AG09319 (cell line): ENCODE data around the gene MTX2.

ENCODE experiments used
- DNase-seq: peaks from one replicate; pipeline ENCODE4 v3.0.0-alpha.2; 2010; ENCODE audit warnings: low read depth; ENCODE audit errors: extremely low read depth
- TF ChIP-seq, protein P1 (sequence below): IDR thresholded peaks from 2 replicates; pipeline ENCODE4 v1.5.1; 2011; ENCODE audit warnings: low read depth, mild to moderate bottlenecking, inconsistent platforms, low read length, moderate library complexity

The MTX2 gene

DNA sequence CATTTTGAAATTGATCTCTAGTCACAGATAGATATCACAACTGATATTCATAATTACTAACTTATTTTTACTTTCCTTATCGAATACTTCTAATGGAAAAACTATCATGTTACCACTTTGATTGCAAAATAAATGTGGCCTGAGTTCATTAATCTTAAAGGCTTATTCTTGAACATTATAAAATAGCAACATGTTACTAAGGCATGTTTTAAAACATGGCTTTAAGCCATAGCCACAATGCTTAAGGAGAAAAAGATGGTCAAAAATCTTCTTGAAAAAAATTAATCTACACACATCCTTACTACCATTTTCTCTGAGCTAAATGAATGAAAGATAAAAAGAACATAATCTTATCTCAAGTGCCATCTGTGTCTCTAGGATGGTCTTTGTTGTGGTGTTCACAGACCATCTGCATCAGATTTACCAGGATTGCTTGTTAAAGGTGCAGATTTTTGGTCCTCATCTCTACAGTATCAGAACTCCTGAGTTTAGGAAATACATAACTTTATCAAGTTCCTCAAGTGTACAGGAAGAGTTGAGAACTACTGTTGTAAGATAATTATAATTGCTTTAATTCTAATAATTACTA, 15.3 kb downstream of the MTX2 start:
- TF ChIP-seq, protein P1, sequence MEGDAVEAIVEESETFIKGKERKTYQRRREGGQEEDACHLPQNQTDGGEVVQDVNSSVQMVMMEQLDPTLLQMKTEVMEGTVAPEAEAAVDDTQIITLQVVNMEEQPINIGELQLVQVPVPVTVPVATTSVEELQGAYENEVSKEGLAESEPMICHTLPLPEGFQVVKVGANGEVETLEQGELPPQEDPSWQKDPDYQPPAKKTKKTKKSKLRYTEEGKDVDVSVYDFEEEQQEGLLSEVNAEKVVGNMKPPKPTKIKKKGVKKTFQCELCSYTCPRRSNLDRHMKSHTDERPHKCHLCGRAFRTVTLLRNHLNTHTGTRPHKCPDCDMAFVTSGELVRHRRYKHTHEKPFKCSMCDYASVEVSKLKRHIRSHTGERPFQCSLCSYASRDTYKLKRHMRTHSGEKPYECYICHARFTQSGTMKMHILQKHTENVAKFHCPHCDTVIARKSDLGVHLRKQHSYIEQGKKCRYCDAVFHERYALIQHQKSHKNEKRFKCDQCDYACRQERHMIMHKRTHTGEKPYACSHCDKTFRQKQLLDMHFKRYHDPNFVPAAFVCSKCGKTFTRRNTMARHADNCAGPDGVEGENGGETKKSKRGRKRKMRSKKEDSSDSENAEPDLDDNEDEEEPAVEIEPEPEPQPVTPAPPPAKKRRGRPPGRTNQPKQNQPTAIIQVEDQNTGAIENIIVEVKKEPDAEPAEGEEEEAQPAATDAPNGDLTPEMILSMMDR, result no peak
- DNase-seq, result no peak

DNA sequence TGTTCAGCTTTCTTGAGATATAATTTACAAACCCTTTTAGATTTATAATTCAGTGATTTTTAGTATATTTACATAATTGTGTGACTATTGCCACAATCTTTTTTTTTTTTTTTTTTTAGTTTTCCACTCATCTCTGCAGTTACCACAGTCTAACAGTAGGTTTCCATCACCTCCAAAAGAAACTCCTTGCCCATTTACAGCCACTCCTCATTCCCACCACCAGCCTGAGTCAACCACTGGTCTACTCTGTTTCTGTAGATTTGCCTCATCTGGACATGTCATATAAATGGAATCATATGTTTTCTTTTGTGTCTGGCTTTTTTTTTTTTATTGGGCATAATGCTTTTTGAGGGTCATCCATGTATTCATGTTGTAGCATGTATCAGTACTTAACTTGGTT, 16.1 kb downstream of the MTX2 start:
- DNase-seq, result no peak
- TF ChIP-seq, protein P1, result no peak

DNA sequence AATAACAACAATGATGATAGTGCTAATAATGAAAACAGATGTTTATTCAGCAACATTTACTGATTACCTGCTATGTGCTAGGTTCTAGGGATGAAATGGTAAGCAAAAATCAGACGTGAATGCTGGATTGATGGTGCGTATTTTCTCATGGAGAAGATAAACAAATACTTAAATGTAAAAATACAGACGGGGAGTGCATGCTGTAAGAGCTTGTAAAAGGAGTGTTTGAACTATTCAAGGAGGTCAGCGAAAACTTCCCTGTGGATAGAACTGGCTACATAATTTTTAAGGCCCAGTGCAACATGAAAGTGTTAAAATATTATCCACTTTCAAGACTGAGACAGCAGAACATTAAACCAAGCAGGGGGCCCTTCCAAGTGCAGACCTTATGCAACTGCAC, 22.1 kb downstream of the MTX2 start:
- TF ChIP-seq, protein P1, result no peak
- DNase-seq, result no peak

DNA sequence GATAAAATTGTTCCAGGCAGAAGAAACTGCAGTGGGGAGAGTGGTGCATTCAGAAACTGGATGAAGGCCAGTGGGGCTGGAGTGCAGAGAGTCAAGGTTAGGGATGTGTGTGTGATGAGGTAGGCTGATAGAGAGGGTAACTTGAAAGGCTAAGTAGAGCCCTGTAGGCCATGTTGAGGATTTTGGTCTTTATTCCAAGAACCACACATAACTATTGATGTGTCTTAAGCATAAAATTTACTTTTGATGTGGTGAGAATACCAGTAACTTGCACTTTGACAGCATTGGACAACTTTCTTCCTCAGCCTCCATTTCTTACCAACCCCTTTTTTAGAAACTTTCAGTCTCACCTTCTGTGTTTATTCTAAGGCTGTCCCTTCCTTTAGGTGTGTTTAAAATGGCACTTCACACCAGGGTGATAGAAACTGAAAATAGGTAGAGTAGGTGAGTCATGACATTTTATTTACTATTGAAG, 22.6 kb downstream of the MTX2 start:
- no peak for DNase-seq
- TF ChIP-seq, protein P1, result no peak

DNA sequence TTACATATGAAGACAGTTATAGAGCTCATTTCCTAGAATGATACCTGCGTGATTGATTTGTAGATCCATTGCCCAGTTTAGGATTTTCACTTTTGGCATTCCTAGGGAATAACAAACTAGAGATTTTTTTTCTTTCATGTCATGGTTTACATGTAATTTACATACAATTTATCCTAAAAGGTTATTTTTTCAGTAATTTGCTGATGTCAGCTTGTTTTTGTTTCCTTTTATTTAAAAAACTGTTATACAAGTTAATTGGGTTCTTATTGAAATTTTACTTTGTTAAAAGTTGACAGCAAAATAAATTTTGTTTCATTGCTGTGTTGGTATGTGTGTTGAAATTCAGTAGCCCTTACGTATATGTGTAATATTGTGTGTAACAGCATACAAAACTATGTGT, 23.4 kb downstream of the MTX2 start:
- TF ChIP-seq, protein P1, result no peak
- DNase-seq, result no peak

DNA sequence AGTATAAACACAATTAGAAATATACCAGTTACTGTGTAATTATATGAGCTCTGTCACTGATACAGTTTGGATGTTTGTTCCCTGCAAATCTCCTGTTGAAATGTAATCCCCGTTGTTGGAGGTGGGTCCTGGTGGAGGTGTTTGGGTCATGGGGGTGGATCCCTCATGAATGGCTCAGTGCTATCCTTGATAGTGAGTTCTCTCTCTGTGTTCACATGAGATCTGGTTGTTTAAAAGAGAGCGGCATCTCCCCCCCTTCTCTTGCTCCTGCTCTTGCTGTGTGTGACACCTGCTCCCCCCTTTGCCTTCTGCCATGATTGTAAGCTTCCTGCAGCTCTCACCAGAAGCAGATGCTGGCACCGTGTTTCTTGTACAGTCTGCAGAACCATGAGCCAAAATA, 24.1 kb downstream of the MTX2 start:
- TF ChIP-seq, protein P1, result no peak
- no peak for DNase-seq

DNA sequence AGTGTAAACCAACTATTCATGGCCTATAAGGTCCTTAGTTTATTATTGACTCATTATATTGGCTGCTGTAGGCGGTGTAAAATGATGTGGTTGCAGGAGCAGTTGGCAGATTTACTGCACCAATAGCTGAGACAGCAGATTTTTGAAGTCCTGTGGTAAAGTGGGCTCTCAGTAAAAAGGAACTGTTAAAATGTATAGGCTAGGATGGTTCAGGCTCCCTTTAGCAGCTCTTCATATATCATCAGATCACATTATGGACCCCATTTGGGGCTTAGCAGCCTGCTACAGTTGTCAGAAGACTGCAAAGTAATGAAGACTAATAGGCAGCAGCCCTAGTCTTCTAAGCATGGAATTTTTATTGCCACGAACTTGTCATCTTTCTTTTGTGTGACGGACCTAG, 27.8 kb downstream of the MTX2 start:
- DNase-seq, result no peak
- TF ChIP-seq, protein P1, result no peak
